HTERT RPE-1 (cell line): ENCODE results near the gene PSD4.

ENCODE experiments used
- in situ Hi-C: fragments of 300-500 bp; cut with MboI; formaldehyde crosslinking; loops from 4 replicates; pipeline ENCODE4 v1.14.3; 2020; ENCODE audit warnings: low sequenced_read_pairs

PSD4 gene

DNA sequence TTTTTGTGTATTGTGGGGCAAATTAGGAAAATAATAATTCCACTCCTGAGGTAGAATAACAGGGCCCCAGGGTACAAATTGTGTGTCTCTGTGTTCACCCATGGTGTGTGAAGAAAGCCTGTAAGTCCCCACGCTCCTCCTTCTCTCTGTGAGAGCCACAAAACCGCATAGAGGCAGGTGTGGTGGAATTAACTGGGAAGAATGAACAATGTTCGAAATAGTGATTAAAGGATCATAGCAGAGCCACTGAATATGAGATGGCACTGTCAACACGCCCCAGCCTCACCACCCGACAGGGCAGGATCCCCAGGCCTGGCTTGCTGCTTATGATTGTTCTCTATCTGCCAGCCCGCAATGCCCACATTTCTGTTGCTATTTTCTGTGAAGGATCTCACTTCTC, 32.3 kb upstream of the PSD4 start:
- in situ Hi-C loops: no loop called here

DNA sequence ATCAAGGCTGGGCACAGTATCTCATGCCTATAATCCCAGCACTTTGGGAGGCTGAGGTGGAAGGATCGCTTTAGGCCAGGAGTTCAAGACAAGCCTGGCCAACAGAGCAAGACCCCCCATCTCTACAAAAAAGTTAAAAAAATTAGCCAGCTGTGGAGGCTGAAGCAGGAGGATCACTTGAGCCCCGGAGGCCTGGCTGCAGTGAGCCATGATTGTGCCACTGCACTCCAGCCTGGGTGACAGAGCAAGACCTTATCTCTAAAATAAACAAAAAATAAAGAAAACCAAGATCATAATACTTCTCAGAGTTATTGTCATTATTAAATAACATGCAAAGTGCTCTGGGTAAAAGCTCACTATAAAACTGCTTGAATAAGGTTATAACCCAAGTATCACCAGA, 31.5 kb upstream of the PSD4 start:
- in situ Hi-C loops: no loop called here

DNA sequence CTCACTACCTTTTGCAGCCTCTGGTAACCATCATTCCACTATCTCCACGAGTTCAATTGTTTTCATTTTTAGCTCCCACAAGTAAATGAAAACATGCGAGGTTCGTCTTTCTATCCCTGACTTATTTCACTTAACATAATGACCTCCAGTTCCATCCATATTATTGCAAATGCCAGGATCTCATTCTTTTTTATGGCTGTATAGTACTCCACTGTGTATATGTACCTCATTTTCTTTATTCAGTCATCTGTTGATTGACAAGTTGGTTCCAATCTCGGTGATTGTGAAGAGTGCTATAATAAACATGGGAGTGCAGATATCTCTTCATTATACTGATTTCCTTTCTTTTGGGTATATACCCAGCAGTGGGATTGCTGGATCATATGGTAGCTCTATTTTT, 29.5 kb upstream of the PSD4 start:
- in situ Hi-C loops: no loop called here

DNA sequence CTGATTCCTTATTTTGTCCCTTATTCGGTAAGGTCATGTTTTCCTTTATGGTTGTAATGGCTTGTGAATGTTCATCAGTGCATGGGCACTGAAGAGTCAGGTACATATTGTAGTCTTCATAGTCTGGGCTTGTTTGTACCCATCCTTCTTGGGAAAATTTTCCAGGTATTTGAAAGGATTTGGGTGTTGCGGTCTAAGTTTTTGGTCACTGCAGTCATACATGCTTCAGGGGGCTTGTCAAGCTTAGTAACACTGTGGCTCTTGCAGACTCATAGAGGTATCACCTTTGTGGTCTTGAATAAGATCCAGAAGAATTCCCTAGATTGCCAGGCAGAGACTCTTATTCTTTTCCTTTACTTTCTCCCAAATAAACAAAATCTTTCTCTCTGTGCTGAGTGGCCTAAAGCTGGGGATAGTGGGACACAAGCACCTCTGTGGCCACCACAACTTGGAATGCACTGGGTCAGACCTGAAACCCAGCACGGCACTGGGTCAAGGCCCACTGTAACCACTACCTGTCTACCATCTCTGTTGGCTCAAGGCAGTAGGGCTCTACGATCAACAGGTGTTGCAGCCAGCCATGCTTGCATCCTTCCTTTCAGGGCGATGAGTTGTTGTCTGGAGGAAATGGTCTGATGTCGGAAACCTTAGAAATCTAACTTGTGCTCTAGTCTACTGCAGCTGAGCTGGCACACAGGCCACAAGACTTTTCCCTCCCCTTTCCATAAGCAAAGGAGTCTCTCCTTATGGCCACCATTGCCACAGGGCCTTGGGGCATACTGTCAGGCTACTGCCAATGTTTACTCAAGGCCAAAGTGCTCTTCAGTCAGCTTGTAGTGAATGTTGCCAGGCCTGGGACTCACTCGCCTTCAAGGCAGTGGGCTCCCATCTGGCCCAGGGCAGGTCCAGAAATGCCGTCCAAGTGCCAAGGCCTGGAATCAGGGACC, 24.9 kb upstream of the PSD4 start:
- in situ Hi-C loops: no loop called here

DNA sequence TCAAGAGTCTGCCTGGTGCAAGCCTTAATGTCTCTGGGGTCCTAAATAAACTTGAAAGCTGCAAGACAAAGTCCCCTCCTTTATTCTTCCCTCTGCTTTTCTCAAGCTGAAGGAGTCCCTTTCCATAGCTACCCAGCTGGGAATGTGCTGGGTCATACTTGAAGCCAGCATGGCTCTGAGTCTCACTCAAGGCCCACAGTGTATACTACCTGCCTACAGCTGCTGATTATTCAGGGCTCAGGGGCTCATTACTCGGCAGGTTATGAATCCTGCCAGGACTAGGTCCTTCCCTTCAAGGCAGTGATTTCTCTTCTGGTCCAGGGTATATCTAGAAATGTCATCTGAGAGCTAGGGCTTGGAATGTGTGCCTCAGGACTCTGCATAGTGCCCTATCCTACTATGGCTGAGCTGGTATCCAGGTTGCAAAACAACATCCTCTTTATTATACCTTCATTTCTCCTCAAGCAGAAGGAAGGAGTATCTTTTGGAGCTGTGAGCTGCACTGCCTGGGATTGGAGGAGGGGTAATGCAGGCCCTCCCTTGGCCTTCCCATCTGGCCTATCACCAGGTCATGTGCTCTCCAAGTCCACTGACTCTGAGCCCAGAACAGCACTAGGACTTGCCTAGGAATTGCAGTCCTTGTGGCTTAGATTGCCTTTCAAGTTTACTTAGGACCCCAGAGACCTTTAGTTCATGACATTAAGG, 24.1 kb upstream of the PSD4 start:
- in situ Hi-C loops: no loop called here

DNA sequence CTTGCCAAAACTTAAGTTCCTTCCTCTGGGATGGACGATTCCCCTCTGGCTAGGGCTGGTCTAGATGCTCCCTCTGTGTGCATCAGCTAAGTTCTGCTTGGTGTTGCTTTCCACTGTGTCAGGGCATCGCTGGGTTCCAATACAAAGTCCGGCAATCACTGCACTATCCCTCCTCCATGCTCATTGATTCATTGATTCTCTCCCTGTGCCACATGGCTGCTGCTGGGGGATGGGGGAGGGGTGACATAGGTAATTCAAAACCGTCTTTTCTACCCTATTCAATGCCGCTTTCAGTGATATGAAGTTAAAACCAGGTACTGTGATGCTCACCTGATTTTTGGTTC, 23.5 kb upstream of the PSD4 start:
- in situ Hi-C loops: no loop called here

DNA sequence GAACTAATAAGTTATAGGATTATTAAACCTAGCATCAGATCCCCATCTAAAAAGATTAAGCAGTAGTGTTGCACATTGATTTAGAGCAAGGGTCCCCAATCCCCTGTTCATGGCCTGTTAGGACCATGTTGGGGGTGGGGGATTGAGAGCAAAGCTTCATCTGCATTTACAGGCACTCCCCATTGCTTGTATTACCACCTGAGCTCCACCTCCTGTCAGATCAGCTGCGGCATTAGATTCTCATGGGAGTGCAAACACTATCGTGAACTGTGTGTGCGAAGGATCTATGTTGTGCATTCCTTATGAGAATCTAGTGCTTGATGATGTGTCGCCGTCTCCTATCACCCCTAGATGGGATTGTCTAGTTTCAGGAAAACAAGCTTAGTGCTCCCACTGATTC, 18.4 kb upstream of the PSD4 start:
- in situ Hi-C loops: no loop called here

DNA sequence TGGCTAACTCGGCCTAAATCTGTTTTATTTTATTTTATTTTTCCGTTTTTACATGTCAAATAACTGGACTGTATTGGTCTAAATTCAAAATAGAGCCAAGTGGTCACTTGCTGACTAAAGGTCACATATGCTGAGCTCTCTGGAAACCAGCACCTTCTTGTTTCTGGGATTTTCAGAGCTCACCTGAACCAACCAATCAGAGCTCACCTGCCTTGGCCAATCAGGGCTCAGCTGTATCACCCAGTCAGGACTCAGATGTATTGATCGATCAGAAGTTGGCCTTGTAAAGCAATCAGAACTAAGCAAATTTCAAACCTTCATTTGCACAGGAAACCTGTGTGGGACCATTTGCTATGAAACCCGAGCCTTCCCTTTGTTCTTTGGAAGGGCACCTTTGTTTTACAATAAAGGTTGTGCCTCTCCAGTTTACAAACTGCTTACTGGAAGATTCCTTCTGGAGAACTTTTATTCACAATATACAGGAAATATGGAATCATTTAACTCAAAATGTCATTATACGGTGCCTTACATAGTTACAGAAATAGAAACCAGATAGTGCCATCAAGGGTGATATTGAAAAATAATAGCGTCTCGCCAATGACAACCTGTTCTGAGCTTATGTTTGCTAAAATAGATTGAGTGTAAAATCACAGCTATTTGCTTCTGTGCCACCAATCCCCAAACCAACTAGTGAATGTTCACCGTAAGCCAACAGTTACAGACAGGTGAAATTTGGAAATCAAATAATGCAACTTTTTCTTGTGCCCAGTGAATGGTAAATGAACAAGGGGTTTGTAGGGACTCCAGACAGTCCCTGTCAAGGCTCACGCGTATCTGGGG, 17.3 kb upstream of the PSD4 start:
- in situ Hi-C loops: no loop called here

DNA sequence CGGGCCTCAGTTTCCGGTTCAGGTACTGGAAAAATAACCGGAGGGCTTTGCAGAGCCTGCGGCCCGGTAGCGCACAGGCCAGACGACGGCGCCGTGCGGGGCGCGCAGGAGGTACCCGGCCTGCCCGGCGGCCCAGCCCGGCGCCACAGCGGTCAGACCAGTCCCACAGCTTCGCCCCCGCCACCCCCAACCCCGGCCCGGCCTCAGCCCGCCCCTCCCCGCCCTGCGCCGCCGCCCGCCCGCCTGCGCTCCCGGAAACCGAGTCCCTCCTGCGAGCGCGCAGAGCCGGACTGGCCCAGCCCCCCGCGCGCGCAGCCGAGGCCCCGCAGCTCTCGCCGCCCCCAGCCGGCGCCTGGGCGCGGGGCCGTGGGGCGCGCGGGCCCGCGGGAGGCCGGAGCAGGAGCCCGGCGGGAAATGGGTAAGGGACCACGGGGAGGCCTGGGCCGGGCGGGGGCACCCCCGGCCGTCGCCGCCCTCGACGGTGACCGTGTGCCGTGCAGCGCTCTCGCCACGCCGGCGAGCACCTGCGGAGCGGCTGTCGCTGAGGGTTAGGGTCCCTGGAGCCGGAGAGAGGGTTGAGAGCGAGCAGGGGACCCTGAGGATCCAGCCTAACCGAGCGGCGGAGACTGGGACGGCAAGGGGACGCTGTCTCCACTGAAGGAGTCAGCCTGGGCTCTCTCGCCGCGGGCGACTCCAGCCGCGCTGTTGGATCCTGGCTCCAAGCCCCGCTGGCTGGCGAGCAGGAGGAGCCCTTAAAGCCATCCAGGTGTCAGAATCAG, 16.5 kb upstream of the PSD4 start:
- in situ Hi-C loops: no loop called here

DNA sequence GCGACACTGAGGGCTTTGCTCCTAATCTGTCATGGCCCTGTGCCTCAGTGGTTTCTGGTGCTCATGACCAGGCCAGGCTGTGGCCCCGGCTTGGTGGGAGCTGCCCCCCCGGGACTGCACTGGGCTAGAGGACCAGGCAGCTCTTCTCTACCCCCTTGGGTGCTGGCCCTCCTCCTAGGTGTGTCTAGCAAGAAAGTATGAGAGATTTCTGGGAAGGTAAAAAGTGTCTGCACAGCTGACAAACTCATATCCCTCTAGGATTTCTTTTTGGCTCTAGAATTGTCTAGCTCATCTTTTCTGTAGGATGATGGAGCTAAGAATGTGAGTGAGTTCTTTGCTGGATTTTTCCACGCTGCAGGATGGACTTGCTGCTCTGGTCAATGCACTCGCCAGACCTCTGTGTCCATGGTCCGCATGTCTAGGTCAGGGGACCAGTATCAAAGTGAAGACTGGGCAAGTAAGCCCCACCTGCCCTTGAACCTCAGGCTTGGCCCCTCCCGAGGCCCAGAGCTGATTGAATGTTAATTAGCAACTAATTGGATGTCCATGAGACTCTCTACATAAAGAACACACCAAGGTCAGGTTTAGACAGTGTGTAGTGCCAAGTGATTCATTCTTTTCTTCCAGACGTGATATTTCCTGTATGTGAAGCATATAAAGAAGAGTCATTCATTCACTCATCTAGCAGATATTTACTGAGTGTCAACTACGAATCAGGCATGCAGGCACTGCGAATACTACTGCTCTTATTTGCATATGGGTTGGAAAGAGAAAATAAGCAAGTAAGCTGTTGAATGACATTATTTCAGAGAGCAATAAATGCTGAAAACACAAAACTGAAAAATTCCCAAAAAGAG, 15.6 kb upstream of the PSD4 start:
- in situ Hi-C loops: no loop called here

DNA sequence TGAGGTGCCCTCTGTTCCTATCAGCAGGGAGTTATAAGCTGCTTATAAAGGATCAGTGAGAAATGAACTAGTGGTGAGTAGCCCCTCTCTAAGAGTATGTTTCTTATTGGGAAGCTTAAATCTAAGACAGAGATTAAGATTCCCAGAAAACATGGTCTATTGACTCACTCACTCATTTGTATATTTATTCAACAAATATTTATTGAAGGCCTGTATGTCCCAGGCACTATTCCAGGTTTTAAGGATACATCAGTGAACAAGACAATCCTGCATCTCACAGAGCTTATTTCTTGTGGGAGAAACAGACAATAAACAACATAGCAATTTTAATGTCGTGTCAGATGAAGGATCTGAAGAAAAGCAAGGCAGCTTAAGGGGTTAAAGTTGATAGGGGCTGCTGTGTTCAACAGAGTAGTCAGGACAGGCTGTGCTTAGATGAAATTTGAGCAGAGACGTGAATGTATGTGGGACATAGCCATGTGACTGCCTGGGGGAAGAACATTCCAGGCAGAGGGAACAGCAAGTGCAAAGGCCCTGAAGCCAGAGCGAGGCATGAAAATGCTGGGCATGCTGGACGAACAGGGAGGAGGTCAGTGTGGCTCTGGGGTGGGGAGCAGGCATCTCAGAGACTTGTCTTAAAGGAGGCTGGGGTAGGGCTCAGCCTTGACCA, 14.8 kb upstream of the PSD4 start:
- in situ Hi-C loops: no loop called here

DNA sequence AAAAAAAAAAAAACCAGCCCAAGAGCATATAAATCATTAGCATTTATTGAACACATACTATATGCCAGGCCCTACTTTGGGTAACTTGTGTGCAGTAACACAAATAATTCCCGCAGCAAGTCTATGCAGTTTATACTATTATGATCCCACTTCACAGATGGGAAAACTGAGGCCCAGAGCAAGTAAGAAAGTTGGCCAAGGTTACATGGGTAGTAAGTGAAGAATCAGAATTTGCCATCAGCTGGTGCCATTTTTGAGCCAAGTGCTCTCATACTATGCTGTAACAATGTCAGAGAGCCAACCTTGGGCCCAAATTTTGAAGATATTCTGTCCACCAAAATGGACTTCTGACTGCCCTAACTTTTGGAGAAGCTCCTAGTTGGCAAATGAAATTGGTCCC, 13.5 kb upstream of the PSD4 start:
- in situ Hi-C loops: no loop called here

DNA sequence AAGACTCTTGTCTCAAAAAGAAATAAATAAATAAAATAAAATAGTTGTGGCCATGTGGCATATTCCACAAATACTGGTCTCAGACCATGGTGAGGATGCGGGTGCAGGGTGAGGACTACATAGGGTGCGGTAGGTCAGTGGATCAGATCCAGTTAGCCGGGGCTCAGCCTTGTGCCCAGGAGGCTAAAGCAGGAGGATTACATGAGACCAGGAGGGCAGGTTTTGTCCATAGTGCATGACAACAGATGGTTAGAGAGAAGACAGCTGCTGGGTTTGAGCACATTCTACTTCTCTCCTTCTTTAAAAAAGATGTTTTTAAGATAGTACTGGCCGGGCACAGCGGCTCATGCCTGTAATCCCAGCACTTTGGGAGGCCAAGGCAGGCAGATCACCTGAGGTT, 12.8 kb upstream of the PSD4 start:
- in situ Hi-C loops: no loop called here

DNA sequence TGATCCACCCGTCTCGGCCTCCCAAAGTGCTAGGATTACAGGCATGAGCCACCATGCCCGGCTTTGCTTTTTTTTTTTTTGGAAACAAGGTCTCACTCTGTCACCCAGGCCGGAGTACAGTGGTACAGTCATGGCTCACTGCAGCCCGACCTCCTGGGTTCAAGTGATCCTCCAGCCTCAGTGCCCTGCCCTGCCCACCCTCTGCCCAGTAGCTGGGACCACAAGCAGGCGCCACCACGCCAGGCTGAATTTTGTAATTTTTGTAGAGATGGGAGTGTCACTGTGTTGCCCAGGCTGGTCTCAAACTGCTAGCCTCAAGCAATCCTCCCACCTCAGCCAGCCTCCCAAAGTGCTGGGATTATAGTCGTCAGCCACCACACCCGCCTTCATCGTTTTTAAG, 11.6 kb upstream of the PSD4 start:
- in situ Hi-C loops: no loop called here

DNA sequence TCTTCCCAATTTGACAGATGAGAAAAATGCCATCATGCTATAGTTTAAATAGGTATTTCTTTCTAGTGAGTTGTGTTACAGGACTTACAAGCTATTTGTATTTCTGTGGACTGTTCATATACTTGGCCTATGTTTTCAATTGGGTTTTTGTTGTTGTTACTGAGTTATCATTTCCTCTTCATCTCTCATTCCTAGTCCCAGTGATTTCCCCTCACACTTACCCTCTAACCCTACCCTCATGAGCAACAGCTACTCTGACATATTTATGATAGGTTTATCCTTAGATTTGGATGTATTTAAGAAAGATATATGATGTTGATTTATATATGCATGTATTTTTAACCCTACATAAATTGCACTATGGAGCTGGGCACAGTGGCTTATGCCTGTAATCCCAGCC, 10.9 kb upstream of the PSD4 start:
- in situ Hi-C loops: no loop called here

DNA sequence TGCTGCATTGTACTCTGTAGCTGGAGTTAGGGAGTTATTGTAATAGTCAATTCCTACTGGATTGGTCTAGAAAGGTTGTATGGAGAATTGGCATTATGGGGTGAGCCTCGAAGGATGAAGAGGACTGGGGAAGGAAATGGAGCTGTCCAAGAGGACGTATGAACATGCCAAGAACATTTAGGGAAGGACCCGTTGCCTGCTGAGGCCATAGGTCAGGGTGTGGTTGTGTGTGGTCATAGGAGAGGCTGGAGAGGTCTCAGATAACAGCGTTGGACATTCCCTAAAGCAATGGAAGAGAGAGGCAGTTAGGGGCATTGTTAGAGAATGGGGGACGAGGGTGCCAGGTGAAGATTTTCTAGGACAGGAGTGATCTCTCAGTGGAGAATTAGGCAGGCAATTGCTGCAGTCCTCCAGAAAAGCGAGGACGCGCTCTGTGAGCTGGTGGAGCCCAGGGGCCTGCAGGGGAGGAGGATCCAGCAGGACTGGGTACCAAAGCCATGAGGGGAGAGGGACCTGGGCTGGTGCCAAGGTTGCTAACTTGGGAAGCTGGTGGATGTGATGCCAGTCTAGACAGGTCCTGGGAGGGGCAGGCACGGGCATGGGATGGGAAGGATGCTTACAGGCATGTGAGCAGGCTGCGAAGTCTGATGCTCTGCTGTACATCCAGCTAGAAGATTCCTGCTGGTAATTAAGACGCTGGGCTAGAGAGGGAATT, 9.4 kb upstream of the PSD4 start:
- in situ Hi-C loops: no loop called here

DNA sequence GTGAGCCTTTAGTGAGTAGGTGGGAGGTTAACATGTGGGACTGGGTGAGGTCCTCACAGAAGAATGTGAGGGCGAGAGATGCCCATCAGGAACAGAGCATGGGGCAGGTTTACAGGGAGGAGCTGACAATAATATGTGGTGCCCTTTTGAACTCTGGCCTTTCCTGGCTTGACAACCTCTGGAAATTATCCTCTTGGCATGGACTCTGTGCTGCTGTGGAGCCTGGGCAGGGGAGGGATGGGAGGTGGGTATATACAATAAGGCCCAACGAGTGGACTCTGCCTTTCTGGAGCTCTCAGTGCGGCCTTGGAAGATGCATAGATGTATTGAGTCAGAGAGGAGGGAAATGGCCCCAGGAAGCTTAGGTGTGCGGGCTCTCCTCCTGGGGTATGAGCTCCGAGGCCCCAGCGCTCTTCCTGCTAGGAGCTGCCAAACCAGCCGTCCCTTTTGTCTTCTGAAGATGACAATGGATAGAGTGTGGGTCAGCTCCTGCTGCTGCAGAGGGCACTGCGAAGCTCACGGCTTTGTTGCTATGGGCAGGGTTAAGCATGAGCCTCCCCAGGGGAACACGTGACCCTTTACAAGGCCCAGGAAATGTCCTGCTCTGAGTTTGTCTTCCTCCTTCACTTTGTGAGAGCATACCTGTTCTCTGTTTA, 8.7 kb upstream of the PSD4 start:
- in situ Hi-C loops: no loop called here

DNA sequence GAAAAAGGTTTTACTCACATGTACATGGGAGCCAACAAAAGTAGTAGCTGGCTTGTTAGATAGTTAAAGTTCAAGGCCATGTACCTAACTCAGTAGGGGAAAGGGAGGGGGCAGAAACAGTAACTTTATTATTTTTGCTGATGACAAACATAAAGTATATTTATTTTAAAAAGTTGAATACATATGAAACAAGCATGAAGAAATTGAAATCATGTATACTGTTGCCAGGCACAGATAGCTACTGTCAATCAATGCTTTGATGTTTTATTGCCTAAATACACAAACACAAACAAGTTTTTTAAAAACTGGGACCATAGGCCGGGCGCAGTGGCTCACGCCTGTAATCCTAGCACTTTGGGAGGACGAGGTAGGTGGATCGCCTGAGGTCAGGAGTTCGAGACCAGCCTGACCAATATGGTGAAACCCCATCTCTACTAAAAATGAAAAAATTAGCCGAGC, 7.6 kb upstream of the PSD4 start:
- in situ Hi-C loops: no loop called here
